GM21737 (cell line): ENCODE results near the gene NEIL3.
"Not testable (repeated sequence)": the region's sequence is repeated elsewhere in the genome, so short reads cannot be mapped to it uniquely, and the experiment has no call there.

Experiments
- ATAC-seq: cut with Tn5 transposase; IDR thresholded peaks from one replicate; pipeline ENCODE4 v1.9.1; 2021; ENCODE audit warnings: mild to moderate bottlenecking, moderate library complexity; ENCODE audit not compliant: unreplicated experiment

The NEIL3 gene

DNA sequence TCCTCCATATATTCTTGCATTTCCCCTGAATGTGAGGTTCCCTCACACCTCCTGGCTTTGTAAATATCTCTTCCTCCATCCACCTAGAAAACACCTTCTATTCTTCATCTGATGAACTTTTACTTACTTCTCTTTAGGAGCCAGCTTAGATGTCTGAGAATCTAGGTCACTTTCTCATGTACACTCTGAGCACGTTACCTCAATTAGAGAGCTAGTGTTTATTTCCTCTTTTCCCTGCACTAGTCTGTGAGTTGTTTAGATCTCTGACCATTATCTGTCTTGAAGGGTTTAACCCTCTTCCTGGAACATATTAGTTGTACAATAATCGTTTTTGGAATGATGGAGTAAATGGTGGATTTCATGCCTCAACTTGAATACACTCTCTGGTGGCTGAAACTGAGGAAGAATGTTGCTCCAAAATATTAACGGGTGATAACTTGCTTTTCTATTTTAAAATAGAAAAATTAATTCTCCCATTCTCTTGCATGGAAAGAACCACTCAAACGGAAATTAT is 8.5 kb upstream of the NEIL3 start:
- ATAC-seq = no peak

DNA sequence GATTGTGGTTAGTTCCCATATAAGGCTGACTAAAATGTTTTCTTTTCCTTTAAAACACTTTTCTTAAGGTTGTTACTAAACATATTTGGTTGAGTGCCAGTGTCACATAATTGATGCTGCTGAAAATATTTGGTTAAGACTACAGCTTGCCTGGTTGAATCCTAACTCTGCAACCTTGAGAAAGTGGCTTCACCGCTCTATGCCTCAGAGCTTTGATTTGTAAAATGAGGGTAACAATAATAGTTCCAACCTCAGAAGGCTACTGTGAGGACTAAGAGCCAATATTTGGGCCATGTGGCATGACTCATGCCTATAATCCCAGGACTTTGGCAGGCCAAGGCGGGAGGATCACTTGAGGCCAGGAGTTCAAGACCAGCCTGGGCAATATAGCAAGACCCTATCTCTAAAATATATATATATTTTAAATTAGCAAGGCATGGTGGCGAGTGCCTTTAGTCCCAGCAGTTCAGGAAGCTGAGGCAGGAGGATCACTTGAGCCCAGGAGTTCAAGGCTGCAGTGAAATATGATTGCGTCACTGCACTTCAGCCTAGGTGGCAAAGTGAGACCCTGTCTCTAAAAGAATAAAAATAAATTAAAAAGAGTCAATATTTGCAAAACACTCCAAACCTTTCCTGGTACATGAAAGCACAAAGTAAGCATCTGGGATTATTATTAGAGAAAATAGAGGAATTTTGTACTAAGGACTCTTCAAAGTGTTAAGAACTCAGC is 7.1 kb upstream of the NEIL3 start:
- ATAC-seq = no peak

DNA sequence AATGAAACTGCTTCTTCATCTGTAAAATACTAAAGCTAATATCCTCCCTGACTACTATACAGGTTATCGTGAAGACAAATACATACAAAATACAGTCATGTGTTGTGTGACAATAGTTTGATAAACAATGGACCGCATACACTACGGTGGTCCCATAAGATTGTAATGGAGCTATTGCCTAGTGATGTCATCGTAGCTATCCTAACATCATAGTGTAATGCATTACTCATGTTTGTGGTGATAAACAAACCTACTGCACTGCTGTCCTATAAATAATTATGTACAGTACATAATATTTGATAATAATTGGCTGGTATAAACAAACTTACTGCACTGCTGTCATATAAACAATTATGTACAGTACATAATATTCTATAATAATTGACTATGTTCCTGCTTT is 5.6 kb upstream of the NEIL3 start:
- ATAC-seq = no peak

DNA sequence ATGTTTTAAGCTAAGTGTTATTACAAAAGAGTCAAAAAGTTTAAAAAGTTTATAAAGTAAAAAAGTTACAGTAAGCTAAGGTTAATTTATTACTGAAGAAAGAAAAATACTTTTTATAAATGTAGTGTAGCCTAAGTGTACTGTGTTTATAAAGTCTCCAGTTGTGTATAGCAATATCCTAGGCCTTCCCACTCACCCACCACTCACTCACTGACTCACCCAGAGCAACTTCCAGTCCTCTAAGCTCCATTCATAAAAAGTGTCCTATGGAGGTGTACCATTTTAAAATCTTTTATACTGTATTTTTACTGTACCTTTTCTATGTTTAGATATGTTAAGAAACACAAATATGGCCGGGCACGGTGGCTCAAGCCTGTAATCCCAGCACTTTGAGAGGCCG is 4.8 kb upstream of the NEIL3 start:
- ATAC-seq = not testable (repeated sequence)

DNA sequence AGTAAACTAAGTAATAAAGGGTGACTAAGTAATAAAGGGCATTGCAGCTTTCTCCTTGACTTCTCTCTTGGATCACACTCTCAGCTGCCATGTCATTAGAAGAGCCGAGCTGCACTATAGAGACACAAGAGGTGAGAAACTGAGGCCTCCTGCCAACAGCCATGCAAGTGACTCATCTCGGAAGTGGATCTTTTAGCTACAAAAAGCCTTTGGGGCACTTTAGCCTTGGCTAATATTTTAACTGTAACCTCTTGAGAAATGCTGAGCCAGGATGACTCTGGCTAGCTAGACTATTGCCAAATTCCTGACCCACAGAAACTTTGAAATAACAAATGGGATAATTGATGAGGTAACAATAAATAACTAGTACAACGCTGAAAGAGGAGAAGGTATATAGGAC is 1.5 kb upstream of the NEIL3 start:
- ATAC-seq = no peak

DNA sequence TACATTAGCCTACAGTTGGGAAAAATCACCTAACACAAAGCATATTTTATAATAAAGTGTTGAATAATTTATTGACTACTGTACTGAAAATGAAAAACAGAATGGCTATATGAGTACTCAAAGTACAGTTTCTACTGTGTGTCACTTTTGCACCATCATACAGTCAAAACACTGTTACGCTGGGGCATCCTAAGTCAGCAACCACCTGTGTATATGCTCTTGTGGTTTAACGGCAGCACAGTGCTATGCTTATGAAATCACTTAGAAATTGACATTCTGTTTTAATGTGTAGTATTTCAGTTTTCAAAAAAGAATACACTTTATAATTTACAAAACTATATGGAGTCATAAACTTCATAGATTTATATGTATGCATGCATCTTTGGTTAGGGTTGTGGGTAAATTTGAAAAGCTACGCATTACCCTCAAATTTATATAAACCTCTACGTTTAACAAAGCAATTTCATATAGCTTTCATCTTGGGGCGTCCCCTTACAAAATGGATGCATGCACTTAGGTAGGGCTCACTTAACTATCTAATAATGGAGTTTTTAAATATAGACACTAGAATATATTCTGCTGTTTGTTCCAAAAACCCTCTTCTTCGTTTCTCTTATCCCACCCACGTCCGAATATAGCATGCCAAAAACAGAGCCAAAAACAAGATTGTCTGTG is 690 bp upstream of the NEIL3 start:
- ATAC-seq = no peak

DNA sequence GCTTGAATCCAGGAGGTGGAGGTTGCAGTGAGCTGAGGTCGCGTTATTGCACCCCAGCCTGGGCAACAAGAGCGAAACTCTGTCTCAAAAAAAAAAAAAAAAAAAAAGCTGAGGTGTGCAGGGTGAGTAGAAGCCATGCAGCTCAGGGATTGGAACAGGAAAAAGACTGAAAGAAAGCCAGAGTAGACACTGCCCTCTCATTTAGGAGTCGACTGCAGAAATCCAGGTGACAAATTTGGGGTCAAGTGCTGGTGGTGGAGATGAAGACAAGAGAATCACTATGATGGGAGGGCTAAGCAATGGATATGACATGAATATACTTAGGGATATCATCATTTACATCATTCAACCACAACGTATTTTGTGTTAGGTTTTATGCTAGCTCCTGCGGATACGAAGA is 1.9 kb downstream of the NEIL3 start:
- no peak for ATAC-seq

DNA sequence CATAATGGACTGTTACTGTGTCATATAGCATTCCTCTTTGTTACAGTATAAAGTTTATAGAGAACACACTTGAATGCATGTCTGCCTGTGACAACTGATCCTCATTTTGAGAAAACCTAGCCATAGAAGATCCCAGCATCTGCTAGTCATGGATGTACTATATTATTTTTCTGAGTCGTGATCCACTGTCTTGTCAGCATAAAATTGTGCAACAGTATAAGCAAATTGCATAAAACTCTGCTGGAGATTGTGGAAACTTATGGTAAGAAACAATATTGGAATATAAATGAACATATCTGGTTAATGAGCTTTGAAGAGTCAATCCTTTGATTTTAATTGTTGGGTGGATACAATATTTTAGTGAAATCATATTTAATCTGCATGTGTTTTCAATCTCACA is 3.6 kb downstream of the NEIL3 start:
- ATAC-seq = no peak

DNA sequence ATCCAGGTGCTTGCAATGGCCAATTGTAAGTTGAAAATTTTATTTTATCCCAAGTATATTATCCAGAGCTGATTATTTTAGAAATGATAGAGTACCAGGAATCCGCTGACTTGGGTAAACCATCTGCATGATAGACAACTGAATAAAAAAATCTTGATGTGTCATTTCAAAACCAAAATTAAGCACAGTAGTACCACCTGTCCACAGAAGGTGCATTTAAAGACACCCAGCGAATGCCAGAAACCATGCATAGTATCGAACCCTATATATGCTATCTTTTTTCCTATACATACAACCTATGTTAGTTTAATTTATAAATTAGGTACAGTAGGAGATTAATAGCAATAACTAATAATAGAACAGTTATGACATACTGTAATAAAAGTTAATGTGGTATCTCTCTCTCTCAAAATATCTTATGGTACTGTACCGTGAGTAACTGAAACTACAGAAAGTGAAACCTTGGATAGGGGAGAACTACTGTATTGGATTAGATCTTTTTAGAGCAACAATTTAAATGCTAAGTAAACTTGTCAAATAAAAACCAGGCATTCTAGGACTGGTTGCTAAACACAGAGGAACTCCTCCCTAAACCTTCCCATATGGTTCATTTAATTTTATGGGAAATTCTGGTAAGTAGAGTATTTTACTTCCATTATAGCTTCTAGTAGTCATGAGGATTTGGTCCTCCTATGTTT is 6.2 kb downstream of the NEIL3 start:
- ATAC-seq = no peak

DNA sequence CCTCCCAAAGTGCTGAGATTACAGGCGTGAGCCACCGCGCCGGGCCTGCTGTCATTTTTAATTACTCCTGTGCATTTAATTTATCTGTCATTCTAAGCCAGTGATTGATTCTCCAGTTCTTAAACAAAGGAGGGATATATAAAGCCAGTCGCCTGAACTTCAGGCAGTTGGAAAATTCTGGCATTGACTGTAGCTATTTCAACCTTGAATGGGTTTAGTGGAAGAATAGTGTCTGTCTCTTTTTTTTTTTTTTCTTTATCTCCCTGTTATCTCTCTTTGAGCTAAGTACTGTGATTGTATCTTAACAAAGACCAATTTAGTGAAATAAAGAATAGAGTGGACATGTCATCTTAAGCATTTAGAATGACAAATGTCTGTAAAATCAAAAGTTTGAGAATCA is 11.0 kb downstream of the NEIL3 start:
- ATAC-seq = no peak

DNA sequence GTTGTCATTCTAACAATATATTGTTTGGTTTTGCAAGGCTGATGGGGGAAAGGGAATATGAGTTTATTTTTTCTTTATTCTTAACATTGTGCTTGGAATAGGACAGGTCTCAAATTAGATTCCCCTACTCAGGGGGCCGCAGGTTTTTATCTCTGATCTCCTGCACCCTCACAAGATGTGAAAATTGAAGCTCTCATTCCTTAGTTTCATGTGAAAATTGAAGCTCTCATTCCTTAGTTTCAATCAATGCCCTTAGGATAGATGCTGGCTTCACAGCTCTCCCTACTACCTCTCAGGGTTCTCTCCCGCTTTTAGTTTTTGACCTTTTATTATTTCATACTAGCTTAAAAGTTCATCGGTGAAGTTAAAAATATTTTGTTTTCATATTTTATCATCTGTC is 12.0 kb downstream of the NEIL3 start:
- no peak for ATAC-seq

DNA sequence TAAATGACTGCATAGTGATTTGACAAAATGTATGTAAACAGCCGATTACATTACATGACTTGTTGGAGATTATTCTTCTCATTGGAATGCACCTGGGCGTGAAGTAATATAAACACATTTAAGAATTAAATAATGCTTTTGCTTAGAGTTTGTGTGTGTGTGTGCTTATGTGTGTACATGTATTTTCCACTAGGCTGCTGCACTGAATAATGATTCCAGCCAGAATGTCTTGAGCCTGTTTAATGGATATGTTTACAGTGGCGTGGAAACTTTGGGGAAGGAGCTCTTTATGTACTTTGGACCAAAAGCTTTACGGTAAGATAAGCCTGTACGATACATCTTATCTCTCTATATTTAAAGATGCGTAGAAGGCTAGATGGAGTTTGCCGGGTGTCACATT is 12.6 kb downstream of the NEIL3 start:
- no peak for ATAC-seq

DNA sequence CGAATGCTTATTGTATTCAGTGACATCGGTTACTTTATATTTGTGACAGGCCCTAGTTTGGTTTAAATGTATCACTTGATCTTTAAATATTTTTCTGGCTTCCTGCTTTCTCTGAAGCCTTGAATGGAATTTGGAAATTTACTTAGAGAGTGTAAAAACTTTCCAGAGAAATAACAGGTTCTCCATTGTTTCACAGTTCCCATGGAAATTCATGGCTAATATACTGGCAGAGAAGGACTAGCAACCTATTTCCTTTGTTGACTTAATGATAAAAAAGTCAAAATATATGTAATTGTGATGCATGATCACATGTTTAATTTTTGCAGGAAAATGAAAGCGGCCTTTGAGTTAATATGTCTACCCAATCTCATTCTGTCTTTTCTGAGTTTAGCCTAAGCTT is 13.2 kb downstream of the NEIL3 start:
- no peak for ATAC-seq

DNA sequence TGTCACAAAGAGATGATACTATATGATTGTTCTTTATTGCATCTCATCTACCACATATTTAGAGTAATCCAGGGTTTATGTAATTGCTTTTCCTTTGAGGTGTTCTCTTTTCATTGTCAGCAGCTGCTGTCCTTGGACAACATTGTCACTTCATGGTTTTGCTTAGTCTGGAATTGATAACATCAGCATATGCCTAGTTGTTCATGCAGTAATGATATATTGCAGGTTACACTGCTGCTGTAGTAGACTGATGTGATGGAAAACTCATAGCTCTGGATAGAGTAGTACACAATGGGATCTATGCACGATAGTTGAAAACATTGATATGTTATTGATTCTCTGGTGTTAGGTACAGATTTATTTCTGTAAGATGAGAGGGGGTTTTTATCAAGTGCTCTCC is 13.7 kb downstream of the NEIL3 start:
- ATAC-seq = no peak

DNA sequence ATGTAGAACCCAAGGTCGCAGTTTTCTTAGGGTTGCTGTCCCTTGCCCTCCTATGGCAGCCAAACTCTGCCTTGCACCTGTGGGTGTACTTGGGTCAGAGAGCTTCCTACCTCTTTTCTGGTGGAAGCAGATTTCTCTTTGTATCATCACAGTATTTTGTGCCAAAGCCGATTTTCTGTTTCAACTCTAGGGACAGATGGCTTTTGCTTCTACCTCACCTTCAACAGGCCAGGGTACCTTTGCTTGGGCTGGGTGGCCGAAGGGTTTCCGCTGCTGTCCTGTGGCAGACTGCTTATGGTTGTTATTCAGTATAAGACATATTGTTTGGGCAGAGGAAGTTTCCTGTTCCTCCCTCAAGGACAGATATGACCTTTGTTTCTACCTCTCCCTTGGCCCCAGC is 22.4 kb downstream of the NEIL3 start:
- ATAC-seq = no peak

DNA sequence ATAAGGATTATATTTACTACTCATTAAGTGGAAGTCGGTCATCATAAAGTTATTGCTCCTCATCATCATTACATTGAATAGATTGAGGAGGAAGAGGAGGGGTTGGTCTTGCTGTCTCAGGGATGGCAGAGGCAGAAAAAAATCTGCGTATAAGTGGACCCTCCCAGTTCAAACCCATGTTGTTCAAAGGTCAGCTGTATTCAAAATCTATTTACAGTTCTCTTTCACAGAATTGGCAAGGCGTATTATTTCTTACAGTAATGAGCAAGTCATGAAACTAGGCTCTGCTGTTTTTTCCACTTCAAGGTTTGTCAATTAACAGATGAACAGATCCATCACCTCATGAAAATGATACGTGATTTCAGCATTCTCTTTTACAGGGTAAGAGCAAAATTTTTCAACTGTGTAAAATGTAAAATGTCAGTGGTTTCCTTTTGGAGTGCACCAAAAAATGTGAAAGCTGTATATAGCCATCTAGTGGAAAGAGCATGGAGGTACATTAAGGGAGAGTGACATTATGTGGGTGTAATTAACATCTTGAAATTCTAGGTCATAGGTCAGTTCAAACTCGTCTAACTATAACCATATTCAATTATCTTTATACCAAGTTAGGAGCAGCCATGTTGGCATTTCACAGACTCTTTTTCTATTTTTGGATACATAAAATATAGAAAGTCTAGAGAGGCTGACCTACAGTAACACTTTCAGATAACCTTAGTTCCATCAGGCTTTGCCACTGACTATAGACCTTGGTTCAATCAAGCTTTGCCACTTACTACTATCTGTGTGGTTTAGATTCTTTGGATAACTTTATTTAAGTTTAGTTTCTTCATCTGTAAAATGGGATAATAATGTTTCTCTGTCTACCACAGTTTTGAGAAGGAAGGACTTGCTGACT is 30.1 kb downstream of the NEIL3 start:
- peak; percentile 94 for ATAC-seq

DNA sequence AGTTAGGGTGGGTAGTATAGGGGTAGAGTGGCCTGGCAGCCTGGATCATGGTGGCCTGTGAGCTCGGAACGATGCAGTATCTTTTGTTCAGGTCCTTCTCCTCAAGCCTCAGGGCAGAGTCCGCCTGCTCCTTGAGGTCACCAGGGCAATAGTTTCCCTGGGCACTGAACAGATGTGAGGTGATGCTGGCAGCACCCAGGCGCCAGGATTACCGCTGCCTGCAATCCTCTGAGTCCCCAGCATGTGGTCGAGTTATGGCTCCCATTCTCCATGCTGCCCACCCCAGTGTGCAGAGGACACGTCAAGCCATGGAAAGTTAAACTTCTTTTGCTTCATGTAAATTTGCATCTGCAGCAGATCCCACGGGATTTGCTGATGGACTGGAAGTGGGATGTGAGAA is 38.7 kb downstream of the NEIL3 start:
- no peak for ATAC-seq

DNA sequence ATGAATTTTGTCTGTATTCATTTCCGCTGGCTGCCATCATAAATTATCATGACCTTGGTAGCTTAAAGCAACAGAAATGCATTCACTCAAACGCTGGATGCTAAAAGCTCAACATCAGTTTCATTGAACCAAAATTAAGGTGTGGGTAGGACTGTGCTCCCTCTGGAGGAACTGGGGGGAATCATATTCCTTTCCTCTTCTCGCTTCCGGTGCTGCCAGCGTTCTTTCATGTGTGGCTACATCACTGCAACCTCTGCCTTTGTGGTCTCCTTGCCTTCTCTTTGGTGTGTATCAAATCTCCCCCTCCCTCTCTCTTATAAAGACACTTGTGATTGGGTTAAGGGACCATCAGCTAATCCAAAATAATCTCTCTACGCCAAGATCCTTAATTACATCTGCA is 39.5 kb downstream of the NEIL3 start:
- no peak for ATAC-seq

DNA sequence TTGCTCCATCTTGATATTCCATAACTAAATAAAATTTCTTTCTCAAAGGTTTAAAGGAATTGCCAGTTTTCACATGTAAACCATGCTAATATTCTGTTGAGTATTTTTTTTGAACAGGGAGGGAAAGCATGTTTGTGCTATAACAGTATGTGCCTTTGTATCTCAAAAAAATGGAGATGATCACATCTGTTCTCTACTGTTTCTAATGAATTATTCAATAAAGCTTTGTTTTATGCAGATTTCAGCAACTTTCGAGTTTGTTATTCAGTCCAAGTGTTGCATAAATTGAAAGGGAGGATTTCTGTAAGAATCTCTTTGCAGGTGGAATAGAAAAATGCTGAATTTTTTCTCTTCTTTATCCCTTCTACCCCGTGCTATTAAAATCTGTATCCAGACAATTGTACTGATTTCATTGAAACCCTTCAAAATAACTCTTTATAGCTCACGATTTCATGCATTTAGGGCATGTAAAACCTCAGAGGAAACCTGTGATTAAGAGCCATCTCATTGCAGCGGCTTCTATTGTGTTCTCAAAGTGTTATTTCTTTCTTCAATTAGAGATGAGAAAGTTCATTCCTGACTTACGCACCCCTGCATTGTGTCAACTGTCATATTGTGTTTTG is 42.1 kb downstream of the NEIL3 start:
- no peak for ATAC-seq

DNA sequence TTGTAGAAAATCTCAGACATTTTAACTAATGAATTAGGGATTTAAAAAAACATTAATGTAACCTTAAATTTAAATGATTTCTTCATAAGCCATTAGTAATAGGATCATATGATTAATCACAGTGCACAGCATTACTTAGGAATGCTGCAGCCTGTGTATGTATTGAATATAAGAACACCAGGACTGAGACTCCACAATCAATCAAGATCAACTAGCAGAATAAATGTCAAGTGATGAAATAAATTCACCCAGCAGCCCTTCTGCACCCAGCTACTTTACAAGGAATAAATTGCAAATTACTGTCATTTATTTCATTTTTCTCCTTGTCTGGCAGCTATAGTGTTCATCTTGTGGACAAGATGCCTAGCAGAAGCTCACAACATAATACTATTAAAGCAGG is 46.5 kb downstream of the NEIL3 start:
- ATAC-seq = no peak

DNA sequence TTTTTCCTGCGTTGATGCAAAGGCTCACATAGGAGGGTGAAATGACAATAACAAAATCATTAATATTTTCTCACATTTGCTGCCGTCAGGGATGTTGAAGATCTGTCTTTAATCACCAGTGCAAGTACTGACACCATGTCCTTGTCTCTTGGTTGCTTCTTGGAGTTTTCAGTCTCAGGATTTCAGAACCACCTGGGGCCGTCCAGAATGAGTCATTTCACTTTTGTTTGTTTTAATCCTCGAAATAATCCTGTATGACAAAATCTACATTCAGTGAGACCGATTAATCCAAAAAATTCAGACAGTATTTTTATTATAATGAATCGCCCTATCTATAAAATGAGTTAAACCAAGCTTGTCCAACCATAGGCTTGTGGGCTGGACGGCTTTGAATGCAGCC is 47.2 kb downstream of the NEIL3 start:
- ATAC-seq = no peak
